MCF 10A (cell line): ENCODE results near the gene SRC. TPM values are rescaled to one million over a fixed set of nuclear protein-coding genes. Genes with fewer than 3 reads are reported as not detected.

ENCODE experiments used
- BruUV-seq: library from RNA; stranded (reverse); fragments of 400-500 nt; replicated peaks from 2 replicates; lab custom pipeline; 2021; lab: Mats Ljungman, UMichigan
- CTCF ChIA-PET: fragments of 300-600 bp; sonication (Branson Sonifier 250); formaldehyde crosslinking; extraction: SDS; loops from one replicate; lab custom pipeline; 2021; ENCODE audit warnings: antibody characterized with exemption, inconsistent platforms; lab: Yijun Ruan, JAX
- POLR2A ChIA-PET: fragments of 300-600, 350-650 bp; sonication (Branson Sonifier 250); formaldehyde crosslinking; extraction: SDS; loops from one replicate; lab custom pipeline; 2020; ENCODE audit warnings: antibody characterized with exemption, inconsistent platforms; lab: Yijun Ruan, JAX
- DNase-seq: peaks from one replicate; pipeline ENCODE4 v3.0.0-alpha.2; 2018; ENCODE audit not compliant: unreplicated experiment
- H3K27ac Mint-ChIP-seq: one replicate; pipeline ENCODE4 v1.8.0; 2022; ENCODE audit warnings: mild to moderate bottlenecking, low read depth, mixed read lengths; ENCODE audit not compliant: unreplicated experiment
- H3K27me3 Mint-ChIP-seq: one replicate; pipeline ENCODE4 v1.8.0; 2022; ENCODE audit warnings: mixed read lengths; ENCODE audit not compliant: insufficient read depth, unreplicated experiment
- H3K36me3 Mint-ChIP-seq: one replicate; pipeline ENCODE4 v1.8.0; 2022; ENCODE audit warnings: mild to moderate bottlenecking, moderate library complexity, mixed read lengths; ENCODE audit not compliant: insufficient read depth, unreplicated experiment
- H3K4me1 Mint-ChIP-seq: one replicate; pipeline ENCODE4 v1.8.0; 2022; ENCODE audit warnings: mixed read lengths; ENCODE audit not compliant: insufficient read depth, unreplicated experiment
- H3K4me3 Mint-ChIP-seq: one replicate; pipeline ENCODE4 v1.8.0; 2022; ENCODE audit warnings: mild to moderate bottlenecking, moderate library complexity, mixed read lengths; ENCODE audit not compliant: unreplicated experiment
- H3K9me3 Mint-ChIP-seq: one replicate; pipeline ENCODE4 v1.8.0; 2022; ENCODE audit warnings: mixed read lengths; ENCODE audit not compliant: unreplicated experiment
- CTCF ChIP-seq: fragments of 200-600 bp; IDR thresholded peaks from one replicate; pipeline ENCODE4 v1.8.0; 2022; ENCODE audit warnings: antibody characterized with exemption, mild to moderate bottlenecking; ENCODE audit not compliant: unreplicated experiment
- intact Hi-C: fragments of 100-400 bp; cut with micrococcal nuclease; formaldehyde crosslinking; loops from 2 replicates; pipeline ENCODE4 v1.14.1; 2022
- total RNA-seq: library from RNA; stranded (reverse); gene quantifications from 2 replicates; pipeline ENCODE4 v1.2.3, GENCODE V29; 2022

SRC gene
- total RNA-seq, 1 experiment from 2014 or later = 28.1 TPM

- no peak for TF ChIP-seq CTCF
- Mint-ChIP-seq H3K4me3 (no peak overlapping the region), H3K27me3 (no peaks in the 10 kb centered on the region), H3K36me3 (peaks cover 4% of the 10 kb centered on the region), H3K27ac (no peak overlapping the region), H3K9me3 (no peaks in the 10 kb centered on the region), H3K4me1 (no peaks in the 10 kb centered on the region)
- POLR2A ChIA-PET = no interaction called here
- CTCF ChIA-PET = no interaction called here
- intact Hi-C loops = no loop called here
- no peak for DNase-seq
- BruUV-seq = no TSS peak
Measured at GRCh38 chr20:37421988-37422387, 76.0 kb downstream of the SRC start.

DNA sequence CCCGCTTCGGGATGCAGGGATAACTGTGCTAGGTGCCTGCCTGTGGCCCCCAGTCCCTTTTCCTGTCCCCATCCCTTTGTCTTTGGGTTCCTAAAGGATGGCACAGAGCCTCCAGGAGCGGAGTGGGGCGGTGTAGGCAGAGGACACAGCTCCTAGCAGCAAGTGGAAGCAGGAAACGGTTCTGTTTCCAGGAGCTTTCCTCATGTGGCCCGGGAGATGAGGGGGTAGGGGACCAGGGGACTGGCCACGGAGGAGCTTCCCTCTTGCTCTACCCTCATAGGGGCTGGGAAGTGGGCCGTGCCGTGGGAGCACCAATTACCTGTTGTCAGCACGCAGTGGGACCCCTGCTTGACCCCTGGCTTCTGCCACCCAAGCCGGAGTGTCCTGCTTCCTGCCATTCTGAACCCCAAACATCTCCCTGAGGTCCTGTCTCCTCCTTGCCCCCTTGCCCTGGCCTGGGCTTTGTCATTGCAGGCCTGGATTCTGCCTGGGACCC lies 76.9 kb downstream of the SRC start:
- no peak overlapping the region for H3K4me3 Mint-ChIP-seq
- POLR2A ChIA-PET = interaction anchor here (0.5 to 0.6 kb wide), 2 partner anchors 86 to 460 kb away, joined by 3 read pairs; no protein-coding TSS in a partner anchor
- H3K9me3 Mint-ChIP-seq = no peaks in the 10 kb centered on the region
- no peak overlapping the region for H3K27ac Mint-ChIP-seq
- no peaks in the 10 kb centered on the region for H3K27me3 Mint-ChIP-seq
- CTCF ChIA-PET = interaction anchor here (0.6 kb wide), 1 partner anchor 233 kb away, joined by 3 read pairs; no protein-coding TSS in a partner anchor
- intact Hi-C loops = no loop called here
- no peak for TF ChIP-seq CTCF
- DNase-seq = no peak
- no TSS peak for BruUV-seq
- peaks cover 4% of the 10 kb centered on the region for H3K36me3 Mint-ChIP-seq
- no peaks in the 10 kb centered on the region for H3K4me1 Mint-ChIP-seq

DNA sequence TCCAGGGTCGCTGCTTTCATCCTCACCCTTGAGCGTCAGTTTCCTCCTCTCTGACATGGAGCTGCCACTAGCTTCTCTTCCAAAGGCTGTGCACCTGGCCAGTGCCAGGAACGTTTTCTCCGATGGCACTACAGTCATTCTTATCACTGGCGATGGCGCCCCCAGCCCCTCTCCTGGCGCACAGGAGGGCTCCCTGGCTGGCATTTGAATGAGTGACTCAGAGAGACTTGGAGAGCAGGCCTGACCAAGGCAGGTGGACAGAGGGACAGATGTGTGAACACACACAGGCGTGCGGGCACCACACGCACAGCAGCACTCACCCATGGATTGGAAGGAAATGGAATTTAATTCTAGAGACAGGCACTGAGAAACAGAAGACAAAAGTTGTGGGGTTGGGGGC lies 77.6 kb downstream of the SRC start:
- no peak overlapping the region for H3K27ac Mint-ChIP-seq
- CTCF ChIA-PET = no interaction called here
- DNase-seq = no peak
- no peaks in the 10 kb centered on the region for H3K27me3 Mint-ChIP-seq
- no TSS peak for BruUV-seq
- no peaks in the 10 kb centered on the region for H3K4me1 Mint-ChIP-seq
- H3K4me3 Mint-ChIP-seq = no peak overlapping the region
- peaks cover 4% of the 10 kb centered on the region for H3K36me3 Mint-ChIP-seq
- intact Hi-C loops = no loop called here
- POLR2A ChIA-PET = interaction anchor here (0.6 kb wide), 1 partner anchor 459 kb away, joined by 3 read pairs; no protein-coding TSS in a partner anchor
- TF ChIP-seq CTCF = no peak
- H3K9me3 Mint-ChIP-seq = no peaks in the 10 kb centered on the region

- no peaks in the 10 kb centered on the region for H3K4me1 Mint-ChIP-seq
- H3K27ac Mint-ChIP-seq = no peak overlapping the region
- no peak for TF ChIP-seq CTCF
- POLR2A ChIA-PET = no interaction called here
- no peaks in the 10 kb centered on the region for H3K27me3 Mint-ChIP-seq
- intact Hi-C loops = no loop called here
- no peaks in the 10 kb centered on the region for H3K9me3 Mint-ChIP-seq
- H3K4me3 Mint-ChIP-seq = no peak overlapping the region
- DNase-seq = no peak
- no TSS peak for BruUV-seq
- CTCF ChIA-PET = no interaction called here
- peaks cover 4% of the 10 kb centered on the region for H3K36me3 Mint-ChIP-seq
Measured at GRCh38 chr20:37424062-37424851, 78.3 kb downstream of the SRC start.
